Astrocyte (in vitro differentiated cells and primary cell): ENCODE results near the gene CNTNAP2. TPM values are rescaled to one million over a fixed set of nuclear protein-coding genes. Genes with fewer than 3 reads are reported as not detected.

ENCODE experiments used
- DNase-seq: peaks from one replicate; pipeline ENCODE4 v3.0.0-alpha.2; 2010; ENCODE audit warnings: low read depth
- FAIRE-seq: peaks from 2 replicates; lab custom pipeline; 2011; peaks lifted over from hg19 to GRCh38; lab: Jason Lieb, UNC
- H2AFZ ChIP-seq: 2 replicates; pipeline ENCODE4 v1.6.0; 2012; ENCODE audit warnings: low read depth, low read length, inconsistent platforms
- H3K27ac ChIP-seq: 2 replicates; pipeline ENCODE4 v1.5.1; 2011; ENCODE audit warnings: low read depth, low read length, inconsistent platforms
- H3K27me3 ChIP-seq: 2 replicates; pipeline ENCODE4 v1.6.0; 2011; ENCODE audit warnings: low read length, inconsistent platforms; ENCODE audit not compliant: insufficient read depth
- H3K36me3 ChIP-seq: 2 replicates; pipeline ENCODE4 v1.5.1; 2011; ENCODE audit warnings: low read length, inconsistent platforms; ENCODE audit not compliant: insufficient read depth
- H3K4me1 ChIP-seq: 2 replicates; pipeline ENCODE4 v1.5.1; 2011; ENCODE audit warnings: low read length, inconsistent platforms; ENCODE audit not compliant: insufficient read depth
- H3K4me2 ChIP-seq: 2 replicates; pipeline ENCODE4 v1.6.0; 2012; ENCODE audit warnings: low read length, inconsistent platforms
- H3K4me3 ChIP-seq: 2 replicates; pipeline ENCODE4 v1.5.1; 2011; ENCODE audit warnings: low read depth, mild to moderate bottlenecking, low read length, inconsistent platforms; ENCODE audit not compliant: insufficient read depth
- H3K79me2 ChIP-seq: 2 replicates; pipeline ENCODE4 v1.6.0; 2012; ENCODE audit warnings: mild to moderate bottlenecking, low read length, inconsistent platforms; ENCODE audit not compliant: insufficient read depth
- H3K9ac ChIP-seq: 2 replicates; pipeline ENCODE4 v1.6.0; 2012; ENCODE audit warnings: mild to moderate bottlenecking, low read length, inconsistent platforms
- H3K9me3 ChIP-seq: 2 replicates; pipeline ENCODE4 v1.5.1; 2012; ENCODE audit warnings: low read depth, mild to moderate bottlenecking, low read length, inconsistent platforms; ENCODE audit not compliant: insufficient read depth
- H4K20me1 ChIP-seq: 2 replicates; pipeline ENCODE4 v1.6.0; 2012; ENCODE audit warnings: low read length, inconsistent platforms; ENCODE audit not compliant: insufficient read depth
- H3K27ac Mint-ChIP-seq: one replicate; pipeline ENCODE4 v1.8.0; 2021; ENCODE audit warnings: mild to moderate bottlenecking, mixed read lengths; ENCODE audit not compliant: unreplicated experiment
- H3K27me3 Mint-ChIP-seq: one replicate; pipeline ENCODE4 v1.8.0; 2021; ENCODE audit warnings: low read depth, mixed read lengths; ENCODE audit not compliant: unreplicated experiment
- H3K36me3 Mint-ChIP-seq: one replicate; pipeline ENCODE4 v1.8.0; 2021; ENCODE audit warnings: low read depth, mixed read lengths; ENCODE audit not compliant: unreplicated experiment
- H3K4me1 Mint-ChIP-seq: one replicate; pipeline ENCODE4 v1.8.0; 2021; ENCODE audit warnings: low read depth, mixed read lengths; ENCODE audit not compliant: unreplicated experiment
- H3K4me3 Mint-ChIP-seq: one replicate; pipeline ENCODE4 v1.8.0; 2021; ENCODE audit warnings: mild to moderate bottlenecking, moderate library complexity, mixed read lengths; ENCODE audit not compliant: unreplicated experiment
- H3K9me3 Mint-ChIP-seq: one replicate; pipeline ENCODE4 v1.8.0; 2021; ENCODE audit warnings: mild to moderate bottlenecking, mixed read lengths; ENCODE audit not compliant: unreplicated experiment
- CTCF ChIP-seq: IDR thresholded peaks from 2 replicates; pipeline ENCODE4 v1.5.1; 2011; ENCODE audit warnings: low read depth, mild to moderate bottlenecking, inconsistent platforms, low read length, moderate library complexity; ENCODE audit not compliant: insufficient read depth
- EZH2 ChIP-seq: IDR thresholded peaks from 2 replicates; pipeline ENCODE4 v1.6.1; 2012; ENCODE audit warnings: mild to moderate bottlenecking, low read length, inconsistent platforms; ENCODE audit not compliant: insufficient read depth
- total RNA-seq: library from RNA; stranded (reverse); gene quantifications from 2 replicates; pipeline ENCODE4 v1.2.1, GENCODE V29; 2021

The CNTNAP2 gene
- total RNA-seq, 1 donor from 2014 or later = 20.0 TPM

GRCh38 chr7:148340438-148341280 is 2224.1 kb downstream of the CNTNAP2 start:
- Histone ChIP-seq H3K27me3 (peaks cover 14% of the 10 kb centered on the region), H3K4me1 (no peaks in the 10 kb centered on the region), H3K36me3 (no peaks in the 10 kb centered on the region), H3K4me3 (no peak overlapping the region), H4K20me1 (no peaks in the 10 kb centered on the region), H3K4me2 (no peak overlapping the region), H3K79me2 (no peaks in the 10 kb centered on the region), H3K9me3 (peaks cover 2% of the 10 kb centered on the region), H2AFZ (no peak overlapping the region), H3K27ac (no peak overlapping the region), H3K9ac (no peak overlapping the region)
- Mint-ChIP-seq H3K27me3 (peaks cover 3% of the 10 kb centered on the region), H3K4me3 (peak overlapping the region; percentile 89), H3K36me3 (peaks cover 3% of the 10 kb centered on the region), H3K4me1 (peaks cover 28% of the 10 kb centered on the region), H3K27ac (no peak overlapping the region), H3K9me3 (no peaks in the 10 kb centered on the region)
- no peak for FAIRE-seq
- TF ChIP-seq EZH2 = no peak
- TF ChIP-seq CTCF = no peak
- DNase-seq = no peak

- Mint-ChIP-seq H3K4me1 (no peaks in the 10 kb centered on the region), H3K4me3 (no peak overlapping the region)
Observed at GRCh38 chr7:148344406-148344805, 2227.8 kb downstream of the CNTNAP2 start.

More at GRCh38 chr7:148344406-148344805, 2227.8 kb downstream of the CNTNAP2 start:
- FAIRE-seq = no peak
- Histone ChIP-seq H4K20me1 (no peaks in the 10 kb centered on the region), H3K27me3 (peaks cover 14% of the 10 kb centered on the region), H2AFZ (no peak overlapping the region), H3K4me1 (no peaks in the 10 kb centered on the region), H3K9ac (no peak overlapping the region), H3K79me2 (no peaks in the 10 kb centered on the region), H3K27ac (no peak overlapping the region), H3K4me3 (no peak overlapping the region), H3K4me2 (no peak overlapping the region), H3K9me3 (peaks cover 2% of the 10 kb centered on the region), H3K36me3 (no peaks in the 10 kb centered on the region)
- no peak for DNase-seq
- Mint-ChIP-seq H3K27ac (no peak overlapping the region), H3K27me3 (peaks cover 3% of the 10 kb centered on the region), H3K36me3 (peaks cover 3% of the 10 kb centered on the region), H3K9me3 (no peaks in the 10 kb centered on the region)
- no peak for TF ChIP-seq CTCF
- no peak for TF ChIP-seq EZH2
